Measurements from ENCODE around the gene OSBPL10. TPM values are rescaled to one million over a fixed set of nuclear protein-coding genes. Genes with fewer than 3 reads are reported as not detected.
"Not testable (repeated sequence)": the region's sequence is repeated elsewhere in the genome, so short reads cannot be mapped to it uniquely, and the experiment has no call there.

The OSBPL10 gene
- polyA plus RNA-seq, 1 donor from 2014 or later: 2.0 TPM

- Histone ChIP-seq H3K79me2 (replicated peaks; ENCODE audit: insufficient read depth, low read length) (no peaks in the 10 kb centered on the region), H3K9me3 (ENCODE audit: low read length) (no peaks in the 10 kb centered on the region), H3K9ac (ENCODE audit: low read length) (no peak overlapping the region), H3K36me3 (ENCODE audit: insufficient read depth, low read length) (no peaks in the 10 kb centered on the region), H3K27me3 (ENCODE audit: insufficient read depth, low read depth, low read length) (no peaks in the 10 kb centered on the region), H3F3A (ENCODE audit: insufficient read depth, low read length, poor library complexity, severe bottlenecking) (no peaks in the 10 kb centered on the region), H4K20me1 (ENCODE audit: insufficient read depth) (no peaks in the 10 kb centered on the region), H3K9me2 (ENCODE audit: insufficient read depth, low read length) (no peaks in the 10 kb centered on the region), H3K4me2 (ENCODE audit: low read length) (no peak overlapping the region), H3K4me3 (ENCODE audit: low read length) (no peak overlapping the region), H3K27ac (ENCODE audit: low read length) (no peak overlapping the region), H2AFZ (ENCODE audit: low read depth, low read length) (no peak overlapping the region)
- TF ChIP-seq SMC3 (conservative IDR thresholded peaks at IDR 0.05; ENCODE audit: poor library complexity) (no peak), RAD21 (conservative IDR thresholded peaks at IDR 0.05) (no peak), MXI1 (conservative IDR thresholded peaks at IDR 0.05; ENCODE audit: poor library complexity, severe bottlenecking) (no peak), TAF1 (IDR thresholded peaks at IDR 0.05; ENCODE audit: low read depth) (no peak), EZH2 (IDR thresholded peaks at IDR 0.05; ENCODE audit: borderline replicate concordance, insufficient read depth, low read length, poor library complexity, severe bottlenecking) (no peak), EP300 (conservative IDR thresholded peaks at IDR 0.05; ENCODE audit: poor library complexity, severe bottlenecking) (no peak), CTCF (IDR thresholded peaks at IDR 0.05; ENCODE audit: poor library complexity, severe bottlenecking) (no peak), POLR2AphosphoS5 (IDR thresholded peaks at IDR 0.05) (no peak), REST (IDR thresholded peaks at IDR 0.05; ENCODE audit: borderline replicate concordance) (no peak)
These were observed 118.3 kb downstream of the OSBPL10 start for GRCh38 chr3:31862666-31863279.

- Histone ChIP-seq H3K9me2 (ENCODE audit: insufficient read depth, low read length) (no peaks in the 10 kb centered on the region), H3F3A (ENCODE audit: insufficient read depth, low read length, poor library complexity, severe bottlenecking) (no peaks in the 10 kb centered on the region), H4K20me1 (ENCODE audit: insufficient read depth) (no peaks in the 10 kb centered on the region), H2AFZ (ENCODE audit: low read depth, low read length) (no peak overlapping the region), H3K27me3 (ENCODE audit: insufficient read depth, low read depth, low read length) (no peaks in the 10 kb centered on the region), H3K36me3 (ENCODE audit: insufficient read depth, low read length) (no peaks in the 10 kb centered on the region), H3K4me2 (ENCODE audit: low read length) (no peak overlapping the region), H3K9me3 (ENCODE audit: low read length) (no peaks in the 10 kb centered on the region), H3K4me3 (ENCODE audit: low read length) (no peak overlapping the region), H3K9ac (ENCODE audit: low read length) (no peak overlapping the region), H3K27ac (ENCODE audit: low read length) (no peak overlapping the region), H3K79me2 (replicated peaks; ENCODE audit: insufficient read depth, low read length) (no peaks in the 10 kb centered on the region)
- no peak for TF ChIP-seq SMC3 (conservative IDR thresholded peaks at IDR 0.05; ENCODE audit: poor library complexity)
- no peak for TF ChIP-seq REST (IDR thresholded peaks at IDR 0.05; ENCODE audit: borderline replicate concordance)
- no peak for TF ChIP-seq TAF1 (IDR thresholded peaks at IDR 0.05; ENCODE audit: low read depth)
- no peak for TF ChIP-seq POLR2AphosphoS5 (IDR thresholded peaks at IDR 0.05)
- no peak for TF ChIP-seq RAD21 (conservative IDR thresholded peaks at IDR 0.05)
- no peak for TF ChIP-seq MXI1 (conservative IDR thresholded peaks at IDR 0.05; ENCODE audit: poor library complexity, severe bottlenecking)
- no peak for TF ChIP-seq CTCF (IDR thresholded peaks at IDR 0.05; ENCODE audit: poor library complexity, severe bottlenecking)
- TF ChIP-seq EZH2 (IDR thresholded peaks at IDR 0.05; ENCODE audit: borderline replicate concordance, insufficient read depth, low read length, poor library complexity, severe bottlenecking): no peak
- TF ChIP-seq EP300 (conservative IDR thresholded peaks at IDR 0.05; ENCODE audit: poor library complexity, severe bottlenecking): no peak
These were observed 119.2 kb downstream of the OSBPL10 start for GRCh38 chr3:31861826-31862225.

- H4K20me1 ChIP-seq (ENCODE audit: insufficient read depth); H3K79me2 ChIP-seq (replicated peaks; ENCODE audit: insufficient read depth, low read length); H3F3A ChIP-seq (ENCODE audit: insufficient read depth, low read length, poor library complexity, severe bottlenecking); H3K36me3 ChIP-seq (ENCODE audit: insufficient read depth, low read length); H3K9ac ChIP-seq (ENCODE audit: low read length); H3K9me3 ChIP-seq (ENCODE audit: low read length); H3K27me3 ChIP-seq (ENCODE audit: insufficient read depth, low read depth, low read length); H3K4me2 ChIP-seq (ENCODE audit: low read length); H2AFZ ChIP-seq (ENCODE audit: low read depth, low read length); H3K4me3 ChIP-seq (ENCODE audit: low read length); H3K9me2 ChIP-seq (ENCODE audit: insufficient read depth, low read length); H3K27ac ChIP-seq (ENCODE audit: low read length): not testable (repeated sequence)
These were observed 120.4 kb downstream of the OSBPL10 start for GRCh38 chr3:31860642-31861041.

All from neural cell (in vitro differentiated cells).